Superior temporal gyrus (tissue), 1 donor: ENCODE measurements around the gene CCL21.
"Not testable (repeated sequence)": the region's sequence is repeated elsewhere in the genome, so short reads cannot be mapped to it uniquely, and the experiment has no call there.

Experiments used
- DNase-seq: peaks from one replicate; pipeline ENCODE4 v3.0.0-alpha.2; 2016; ENCODE audit errors: extremely low spot score

The CCL21 gene, protein sequence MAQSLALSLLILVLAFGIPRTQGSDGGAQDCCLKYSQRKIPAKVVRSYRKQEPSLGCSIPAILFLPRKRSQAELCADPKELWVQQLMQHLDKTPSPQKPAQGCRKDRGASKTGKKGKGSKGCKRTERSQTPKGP

GRCh38 chr9:34710023-34710422 is at the start of gene CCL21:
CCL21 (minus strand) TSS chr9:34710136; CDS start chr9:34710066, 70 bp downstream.
- no peak for DNase-seq

- peak; percentile 78 for DNase-seq
Observed at GRCh38 chr9:34759432-34760134, 49.6 kb upstream of the CCL21 start.

DNA sequence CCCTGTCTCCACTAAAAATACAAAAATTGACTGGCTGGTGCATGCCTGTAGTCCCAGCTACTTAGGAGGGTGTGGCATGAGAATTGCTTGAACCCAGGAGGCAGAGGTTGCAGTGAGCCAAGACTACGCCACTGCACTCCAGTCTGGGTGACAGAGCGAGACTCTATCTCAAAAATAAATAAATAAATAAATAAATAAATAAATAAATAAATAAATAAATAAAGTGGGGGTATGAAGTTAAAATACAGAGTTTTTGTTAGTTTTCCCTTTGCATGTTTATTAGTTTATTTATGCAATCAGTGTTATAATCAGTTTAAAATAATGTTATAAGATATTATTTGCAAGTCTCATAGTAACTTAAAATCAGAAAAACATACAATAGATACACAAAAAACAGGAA is 40.4 kb upstream of the CCL21 start:
- not testable (repeated sequence) for DNase-seq

DNA sequence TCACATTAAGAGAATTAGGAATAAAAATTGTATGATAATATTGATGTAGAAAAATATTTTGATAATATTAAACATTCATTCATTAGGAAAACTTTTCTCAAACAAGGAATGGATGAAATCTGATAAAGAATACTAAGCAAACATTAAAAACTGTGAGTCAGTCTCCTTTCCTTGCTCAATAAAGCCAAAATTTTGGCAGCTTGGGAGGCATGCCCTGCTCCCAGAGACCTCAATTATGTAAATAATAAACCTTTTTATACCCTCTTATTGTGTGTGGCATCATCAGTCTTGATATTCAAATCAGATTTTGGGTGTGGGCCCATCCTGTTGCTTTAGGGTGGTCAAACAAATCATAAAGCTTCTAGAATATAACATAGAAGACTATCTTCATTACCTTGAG is 36.6 kb upstream of the CCL21 start:
- no peak for DNase-seq

DNA sequence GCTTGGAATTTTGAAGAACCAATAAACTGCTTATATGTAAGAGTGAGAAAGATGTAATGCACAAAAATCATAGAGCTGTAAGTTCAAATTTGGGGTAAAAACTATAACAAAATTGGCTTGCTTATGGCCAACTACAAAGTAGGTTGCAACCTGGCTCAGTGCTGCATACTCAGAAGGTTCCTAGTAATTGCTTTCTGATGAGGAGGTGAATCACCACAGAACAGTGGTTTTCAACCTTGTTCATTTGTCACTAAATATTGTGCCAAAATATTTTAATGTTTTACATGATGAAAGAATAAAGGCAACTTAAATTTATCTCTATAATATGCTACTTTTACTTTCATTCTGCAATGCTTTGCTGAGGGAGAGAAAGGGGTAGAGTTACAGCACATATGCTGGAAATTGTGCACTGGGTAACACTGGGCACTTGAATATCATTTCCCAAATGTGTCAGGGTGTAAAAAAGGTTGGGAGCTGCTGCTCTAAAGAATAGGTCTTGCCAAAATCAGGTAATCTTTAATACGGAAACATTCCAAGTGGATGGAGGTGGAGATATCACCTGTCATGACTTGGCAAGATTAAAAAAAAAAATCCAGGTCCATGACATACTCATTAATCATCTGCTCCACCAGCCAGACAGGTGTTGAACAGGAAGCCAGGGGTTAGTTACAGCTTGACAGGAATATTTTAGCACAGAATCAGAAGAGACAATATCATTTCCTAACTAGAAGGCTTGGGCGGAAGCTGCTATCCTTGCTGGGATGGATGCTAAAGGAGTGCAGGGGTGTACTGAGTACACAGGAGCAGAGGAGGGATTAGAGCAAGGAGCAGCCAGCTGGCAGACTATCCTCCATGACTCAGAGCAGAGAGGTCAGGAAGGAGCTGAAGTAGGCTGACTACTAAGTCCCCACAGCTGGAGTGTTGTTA is 34.6 kb upstream of the CCL21 start:
- no peak for DNase-seq

- DNase-seq = no peak
Observed at GRCh38 chr9:34742710-34743109, 32.8 kb upstream of the CCL21 start.

GRCh38 chr9:34741628-34742027 is 31.7 kb upstream of the CCL21 start:
- no peak for DNase-seq

GRCh38 chr9:34740176-34740575 is 30.2 kb upstream of the CCL21 start:
- DNase-seq = not testable (repeated sequence)

- DNase-seq = no peak
Observed at GRCh38 chr9:34737677-34738260, 27.8 kb upstream of the CCL21 start.

GRCh38 chr9:34734720-34735119 is 24.8 kb upstream of the CCL21 start:
- DNase-seq = no peak

DNA sequence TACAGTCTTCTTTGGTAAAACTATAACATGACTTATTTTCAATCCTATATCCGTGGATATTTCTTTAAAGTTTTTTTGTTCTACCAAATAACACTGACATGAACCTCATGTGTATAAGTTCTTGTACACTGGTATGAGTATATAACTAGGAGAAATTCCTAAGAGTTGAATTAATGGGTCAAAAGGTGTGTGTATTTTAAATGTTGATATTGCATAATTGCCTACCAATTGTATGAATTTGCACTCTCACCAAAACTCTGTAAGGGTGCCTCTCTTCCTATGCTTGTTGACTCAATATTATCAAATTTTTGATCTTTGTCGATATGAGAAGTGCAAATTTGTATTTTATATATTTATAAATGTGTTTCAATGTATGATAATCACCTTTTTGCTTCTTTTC is 22.9 kb upstream of the CCL21 start:
- DNase-seq = no peak

DNA sequence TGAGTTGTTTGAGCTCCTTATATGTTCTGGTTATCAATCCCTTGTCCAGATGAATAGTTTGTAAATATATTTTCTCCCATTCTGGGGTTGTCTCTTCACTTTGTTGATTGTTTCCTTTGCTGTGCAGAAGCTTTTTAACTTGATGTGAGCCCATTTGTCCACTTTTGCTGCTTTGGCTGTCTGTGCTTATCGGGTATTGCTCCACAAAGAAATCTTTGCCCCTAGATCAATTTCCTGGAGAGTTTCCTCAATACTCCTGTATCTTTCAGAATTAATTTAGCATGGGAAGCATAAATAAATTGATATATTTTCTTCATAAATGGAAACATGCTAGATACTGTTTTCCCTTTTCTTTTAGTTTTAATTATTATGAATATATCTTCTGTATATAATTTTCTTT is 22.5 kb upstream of the CCL21 start:
- no peak for DNase-seq

GRCh38 chr9:34723141-34723540 is 13.2 kb upstream of the CCL21 start:
- DNase-seq = no peak

DNA sequence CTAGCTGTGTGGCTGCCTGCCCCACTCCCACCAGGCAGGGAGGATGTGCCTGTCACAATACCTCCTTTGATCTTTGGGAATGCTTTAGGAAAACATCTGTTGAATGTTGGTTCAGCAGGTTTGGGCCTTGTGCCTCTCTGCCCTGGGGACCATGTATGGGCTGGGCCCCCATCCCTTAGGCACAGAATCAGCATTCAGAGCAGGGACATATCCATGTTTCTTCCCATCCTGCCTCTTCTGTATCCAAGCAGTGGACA is 9.8 kb upstream of the CCL21 start:
- not testable (repeated sequence) for DNase-seq

DNA sequence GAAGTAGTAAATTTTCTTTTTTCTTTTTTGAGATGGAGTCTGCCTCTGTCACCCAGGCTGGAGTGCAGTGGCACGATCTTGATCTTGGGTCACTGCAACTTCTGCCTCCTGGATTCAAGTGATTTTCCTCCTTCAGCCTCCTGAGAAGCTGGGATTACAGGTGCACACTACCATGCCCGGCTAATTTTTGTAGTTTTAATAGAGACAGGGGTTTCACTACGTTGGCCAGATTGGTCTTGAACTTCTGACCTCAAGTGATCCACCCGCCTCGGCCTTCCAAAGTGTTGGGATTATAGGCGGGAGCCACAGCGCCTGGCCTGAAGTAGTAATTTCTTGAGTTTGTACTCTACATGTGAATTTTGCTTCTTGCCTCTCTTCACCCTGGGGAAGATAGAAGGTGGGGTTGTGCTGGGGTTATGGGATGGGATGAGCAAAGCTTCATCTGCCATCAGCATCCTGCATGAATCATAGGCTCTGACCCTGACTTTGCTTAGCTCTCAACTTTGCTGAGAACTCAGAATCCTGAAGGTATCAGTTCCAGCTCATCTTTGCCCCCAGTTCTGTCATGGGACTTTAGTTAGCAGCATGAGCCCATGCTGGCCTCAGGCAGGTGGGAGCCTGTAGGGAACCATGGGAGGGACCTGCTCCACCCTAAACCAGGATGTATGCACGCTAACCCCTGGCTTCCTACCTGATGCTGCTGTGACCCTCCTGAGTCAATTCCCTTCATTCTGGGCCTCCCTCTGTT is 9.3 kb upstream of the CCL21 start:
- no peak for DNase-seq

GRCh38 chr9:34717996-34718614 is 8.2 kb upstream of the CCL21 start:
- no peak for DNase-seq

- no peak for DNase-seq
Observed at GRCh38 chr9:34716711-34717110, 6.8 kb upstream of the CCL21 start.

GRCh38 chr9:34715639-34716215 is 5.8 kb upstream of the CCL21 start:
- DNase-seq = no peak

DNA sequence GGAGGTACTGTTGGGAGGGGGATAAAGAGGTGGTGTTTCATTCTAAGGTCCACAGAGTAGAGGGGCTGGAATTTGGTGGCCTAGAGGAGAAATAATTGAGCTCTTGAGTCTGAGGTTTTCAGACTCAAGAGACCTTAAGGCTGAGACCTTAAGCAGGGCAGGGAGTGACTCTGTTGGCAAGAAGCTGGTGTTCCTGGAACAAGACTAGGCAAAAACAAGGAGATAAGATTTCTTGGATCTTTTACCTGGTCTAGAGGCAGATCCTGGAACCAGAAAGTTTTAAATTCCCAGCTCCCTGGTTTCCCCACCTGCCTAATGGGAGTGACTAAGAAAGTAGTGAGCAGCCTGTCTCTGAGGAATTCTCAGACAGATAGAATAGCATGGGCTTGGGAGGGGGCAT is 4.1 kb upstream of the CCL21 start:
- no peak for DNase-seq

GRCh38 chr9:34712140-34712539 is 2.2 kb upstream of the CCL21 start:
- DNase-seq = no peak
